ENCODE data around the gene GPR84.

DNA sequence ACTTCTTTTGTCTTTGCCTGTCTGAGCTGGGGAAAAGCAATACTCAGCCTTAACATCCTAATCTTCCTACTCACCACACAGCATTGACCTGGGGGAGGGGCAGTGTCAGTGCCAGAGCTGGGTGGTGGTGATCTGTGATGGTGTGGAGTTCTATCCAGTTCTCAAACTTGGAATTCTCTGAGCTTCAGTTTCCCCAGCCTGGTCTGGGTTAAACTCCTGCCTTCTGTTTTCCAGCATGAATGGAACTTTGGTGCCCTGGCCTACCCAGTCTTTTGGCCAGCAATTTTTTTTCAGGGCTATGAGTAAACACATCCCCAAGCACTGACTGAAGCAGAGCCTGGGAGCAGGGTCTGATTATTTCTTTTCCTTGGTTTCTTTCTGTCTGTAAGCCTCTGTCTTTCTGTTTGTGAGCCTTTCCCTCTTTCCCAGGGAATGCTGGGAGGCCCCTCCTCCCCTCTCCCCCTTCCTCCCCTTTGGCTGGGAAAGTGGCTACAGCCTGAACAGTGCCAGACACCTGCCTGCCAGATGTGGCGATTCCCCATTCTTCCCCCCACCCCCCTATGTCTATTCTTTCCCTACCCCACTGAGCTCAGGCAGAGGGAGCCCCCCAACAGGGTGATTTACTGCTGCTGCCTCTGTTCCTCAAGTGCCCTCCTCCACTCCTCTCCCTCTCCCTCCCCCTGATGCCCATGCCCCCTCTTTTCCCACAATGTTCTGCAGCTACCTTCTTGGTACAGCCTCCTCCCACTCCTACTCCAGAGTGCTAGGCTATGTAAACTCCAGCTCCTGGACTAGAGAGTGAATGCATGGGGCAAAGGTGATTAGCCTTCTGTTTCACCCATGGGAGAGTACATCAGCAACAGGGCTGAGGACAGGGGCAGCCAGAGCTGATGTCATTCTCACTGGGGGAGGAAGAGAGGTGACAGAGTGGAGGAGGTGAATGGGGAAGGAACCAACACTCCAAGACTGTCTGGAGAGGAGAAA is 11.1 kb downstream of the GPR84 start:
- TF ChIP-seq CTCF (conservative IDR thresholded peaks at IDR 0.05; ENCODE audit: low read depth in 2 of 2) (no peak), REST (IDR thresholded peaks at IDR 0.05; ENCODE audit: unreplicated experiment) (no peak), EZH2 (IDR thresholded peaks at IDR 0.05; ENCODE audit: low read depth, unreplicated experiment) (no peak), POLR2AphosphoS5 (IDR thresholded peaks at IDR 0.05; ENCODE audit: low read depth) (no peak)
